HCT116 (cell line): Measurements from ENCODE around the gene ABCB8. TPM values are rescaled to one million over a fixed set of nuclear protein-coding genes. Genes with fewer than 3 reads are reported as not detected.

Experiments used
- ATAC-seq: fragments of 200-7000 bp; cut with Tn5 transposase; 2 replicates; pipeline ENCODE4 v1.9.1; 2020; ENCODE audit warnings: mild to moderate bottlenecking, moderate library complexity
- BruUV-seq: library from RNA; stranded (reverse); fragments of 400-500 nt; replicated peaks from 2 replicates; lab custom pipeline; 2021; lab: Mats Ljungman, UMichigan
- CTCF ChIA-PET: fragments of 300-600 bp; sonication (Branson Sonifier 250); formaldehyde crosslinking; loops from one replicate; lab custom pipeline; 2021; ENCODE audit warnings: antibody characterized with exemption; lab: Charles Lee
- POLR2A ChIA-PET: fragments of 300-600, 350-600 bp; sonication (Branson Sonifier 250); formaldehyde crosslinking; loops from one replicate; lab custom pipeline; 2021; ENCODE audit warnings: antibody characterized with exemption; lab: Charles Lee
- RAD21 ChIA-PET, 2 experiments: fragments of 300-600 bp; sonication (Branson Sonifier 250); formaldehyde crosslinking; loops; one replicate each; lab custom pipeline; 2023; ENCODE audit warnings: low total read pairs in 2 of 2; ENCODE audit not compliant: uncharacterized antibody in 2 of 2, unreplicated experiment in 2 of 2, low non-redundant PET in 1 of 2; lab: Charles Lee
- DNase-seq: peaks from one replicate; pipeline ENCODE4 v3.0.0-alpha.2; 2010; ENCODE audit warnings: low read depth, low spot score
- H2AFZ ChIP-seq: fragments of 200-600 bp; shearing (Covaris generic), sonication (generic); 2 replicates; pipeline ENCODE4 v1.6.1; 2017; ENCODE audit warnings: low read depth, mixed run types, mixed read lengths, antibody characterized with exemption, low read length; ENCODE audit not compliant: poor library complexity, severe bottlenecking
- H3K27ac ChIP-seq: 2 replicates; pipeline ENCODE4 v1.5.1; 2012; ENCODE audit warnings: low read depth, low read length
- H3K27me3 ChIP-seq: fragments of 200-600 bp; sonication (generic); 2 replicates; pipeline ENCODE4 v1.6.1; 2016; ENCODE audit warnings: mixed run types, low read length, mixed read lengths; ENCODE audit not compliant: insufficient read depth
- H3K36me3 ChIP-seq, 2 experiments: fragments of 200-500 bp in 1 of 2; fragments of 200-600 bp in 1 of 2; sonication (Bioruptor generic) in 1 of 2; sonication (generic) in 1 of 2; 2 replicates each; pipeline versions ENCODE4 v1.5.1 to v1.6.1; 2014 to 2016; ENCODE audit warnings: low read length in 2 of 2, inconsistent platforms in 1 of 2, mixed read lengths in 1 of 2, mixed run types in 1 of 2; ENCODE audit not compliant: insufficient read depth in 2 of 2, control insufficient read depth in 1 of 2
- H3K4me1 ChIP-seq, 2 experiments: fragments of 200-600 bp in 1 of 2; sonication (generic) in 1 of 2; 2 replicates each; pipeline versions ENCODE4 v1.5.1 to v1.6.1; 2012 to 2017; ENCODE audit warnings: low read length in 2 of 2, inconsistent platforms in 1 of 2, mild to moderate bottlenecking in 1 of 2, mixed read lengths in 1 of 2, mixed run types in 1 of 2, moderate library complexity in 1 of 2; ENCODE audit not compliant: insufficient read depth in 2 of 2, control insufficient read depth in 1 of 2
- H3K4me2 ChIP-seq: fragments of 200-600 bp; sonication (generic); 2 replicates; pipeline ENCODE4 v1.6.1; 2017; ENCODE audit warnings: mixed run types, low read length, mixed read lengths
- H3K4me3 ChIP-seq, 2 experiments: fragments of 200-600 bp in 1 of 2; sonication (generic) in 1 of 2; replicated peaks in 1 of 2; 2 replicates each; pipeline ENCODE4 v1.5.1; 2011 to 2016; ENCODE audit warnings: low read length in 2 of 2, control low read depth in 1 of 2, low read depth in 1 of 2, mild to moderate bottlenecking in 1 of 2, mixed read lengths in 1 of 2, mixed run types in 1 of 2
- H3K79me2 ChIP-seq: fragments of 200-600 bp; sonication (generic); 2 replicates; pipeline ENCODE4 v1.6.1; 2017; ENCODE audit warnings: mild to moderate bottlenecking, mixed run types, low read length, moderate library complexity, mixed read lengths; ENCODE audit not compliant: insufficient read depth
- H3K9ac ChIP-seq: fragments of 200-600 bp; sonication (generic); 2 replicates; pipeline ENCODE4 v1.6.1; 2016; ENCODE audit warnings: low read length, mixed read lengths
- H3K9me2 ChIP-seq: fragments of 200-600 bp; sonication (generic), shearing (Covaris generic); 2 replicates; pipeline ENCODE4 v1.6.1; 2017; ENCODE audit warnings: mixed run types, mild to moderate bottlenecking, moderate library complexity; ENCODE audit not compliant: insufficient read depth
- H3K9me3 ChIP-seq, 2 experiments: fragments of 200-500 bp in 1 of 2; fragments of 200-600 bp in 1 of 2; sonication (Bioruptor generic) in 1 of 2; sonication (generic) in 1 of 2; 2 replicates each; pipeline ENCODE4 v1.6.1; 2014 to 2017; ENCODE audit warnings: low read length in 2 of 2, mixed read lengths in 2 of 2, inconsistent platforms in 1 of 2, low read depth in 1 of 2, mild to moderate bottlenecking in 1 of 2, mixed run types in 1 of 2, moderate library complexity in 1 of 2; ENCODE audit not compliant: control insufficient read depth in 1 of 2, insufficient read depth in 1 of 2
- H4K20me1 ChIP-seq: fragments of 200-600 bp; sonication (generic), shearing (Covaris generic); 2 replicates; pipeline ENCODE4 v1.6.1; 2017; ENCODE audit warnings: mixed run types, mild to moderate bottlenecking, moderate library complexity; ENCODE audit not compliant: insufficient read depth
- CBX3 ChIP-seq: IDR thresholded peaks from 2 replicates; pipeline ENCODE4 v1.6.1; 2012; ENCODE audit warnings: low read depth
- CEBPB ChIP-seq: IDR thresholded peaks from 2 replicates; pipeline ENCODE4 v1.6.1; 2012; ENCODE audit warnings: low read depth
- CTCF ChIP-seq, 3 experiments: fragments of 200-600 bp in 1 of 3; sonication (generic) in 1 of 3; IDR thresholded peaks in 2 of 3; conservative IDR thresholded peaks in 1 of 3; 2 replicates each; pipeline ENCODE4 v1.5.1; 2012 to 2017; ENCODE audit warnings: low read depth in 2 of 3, low read length in 2 of 3, antibody characterized with exemption in 1 of 3, borderline replicate concordance in 1 of 3, control low read depth in 1 of 3, mild to moderate bottlenecking in 1 of 3, mixed read lengths in 1 of 3, mixed run types in 1 of 3, moderate library complexity in 1 of 3; ENCODE audit not compliant: insufficient read depth in 1 of 3
- EGR1 ChIP-seq: IDR thresholded peaks from 2 replicates; pipeline ENCODE4 v1.6.1; 2012; ENCODE audit warnings: low read depth
- ELF1 ChIP-seq: IDR thresholded peaks from 2 replicates; pipeline ENCODE4 v1.6.1; 2012; ENCODE audit warnings: low read depth, borderline replicate concordance
- EZH2 ChIP-seq: fragments of 200-600 bp; sonication (generic); IDR thresholded peaks from 2 replicates; pipeline ENCODE4 v1.6.1; 2017; ENCODE audit warnings: antibody characterized with exemption, mixed run types
- EZH2phosphoT487 ChIP-seq: fragments of 200-600 bp; IDR thresholded peaks from 2 replicates; pipeline ENCODE4 v1.6.1; 2018; ENCODE audit warnings: antibody characterized with exemption, borderline replicate concordance
- FOSL1 ChIP-seq: IDR thresholded peaks from 2 replicates; pipeline ENCODE4 v1.6.1; 2012; ENCODE audit warnings: low read depth
- MAX ChIP-seq: IDR thresholded peaks from 2 replicates; pipeline ENCODE4 v1.6.1; 2012
- POLR2AphosphoS5 ChIP-seq: IDR thresholded peaks from 2 replicates; pipeline ENCODE4 v1.6.1; 2011; ENCODE audit warnings: mild to moderate bottlenecking, low read depth, low read length, moderate library complexity
- RAD21 ChIP-seq: IDR thresholded peaks from 2 replicates; pipeline ENCODE4 v1.6.1; 2012; ENCODE audit warnings: low read depth, mild to moderate bottlenecking
- SIN3A ChIP-seq: IDR thresholded peaks from 2 replicates; pipeline ENCODE4 v1.6.1; 2012; ENCODE audit warnings: low read depth
- SRF ChIP-seq: IDR thresholded peaks from 2 replicates; pipeline ENCODE4 v1.6.1; 2012; ENCODE audit warnings: low read depth
- TCF7L2 ChIP-seq: IDR thresholded peaks from 2 replicates; pipeline ENCODE4 v1.7.0; 2011; ENCODE audit warnings: borderline replicate concordance, inconsistent platforms; ENCODE audit not compliant: insufficient read depth, insufficient read length; ENCODE audit errors: extremely low read depth
- YY1 ChIP-seq: IDR thresholded peaks from 2 replicates; pipeline ENCODE4 v1.6.1; 2011; ENCODE audit warnings: low read length, low read depth, moderate library complexity, mild to moderate bottlenecking; ENCODE audit not compliant: insufficient replicate concordance; ENCODE audit errors: extremely low read depth
- ZBTB33 ChIP-seq: IDR thresholded peaks from 2 replicates; pipeline ENCODE4 v1.6.1; 2011; ENCODE audit warnings: mild to moderate bottlenecking, low read length, moderate library complexity; ENCODE audit not compliant: insufficient replicate concordance; ENCODE audit errors: extremely low read depth
- ZNF274 ChIP-seq: fragments of 200-500 bp; sonication (Bioruptor generic); IDR thresholded peaks from 2 replicates; pipeline ENCODE4 v1.6.1; 2014; ENCODE audit warnings: mild to moderate bottlenecking, low read depth, low read length, inconsistent platforms
- intact Hi-C: fragments of 100-400 bp; cut with micrococcal nuclease; formaldehyde crosslinking; loops from 2 replicates; pipeline ENCODE4 v1.10.0; 2022
- total RNA-seq: library from RNA; stranded (reverse); gene quantifications from one replicate; pipeline ENCODE4 v1.2.1, GENCODE V29; 2021; ENCODE audit not compliant: unreplicated experiment

ABCB8 gene
- total RNA-seq, 1 experiment from 2014 or later, result 55.2 TPM

GRCh38 chr7:151053751-151054150 lies 25.5 kb downstream of the ABCB8 start:
- ChIA-PET POLR2A (no interaction called here), CTCF (no interaction called here), RAD21 (no interaction called here)
- H3K4me3 ChIP-seq, result no peak overlapping the region
- H4K20me1 ChIP-seq, result no peaks in the 10 kb centered on the region
- DNase-seq, result no peak
- no peak for ATAC-seq
- no peaks in the 10 kb centered on the region for H3K9me3 ChIP-seq
- BruUV-seq, result no TSS peak
- intact Hi-C loops, result no loop called here
- no peaks in the 10 kb centered on the region for H3K79me2 ChIP-seq
- H3K27ac ChIP-seq, result no peak overlapping the region
- H3K27me3 ChIP-seq, result no peaks in the 10 kb centered on the region
- peaks cover 9 to 14% of the 10 kb centered on the region in 2 experiments for H3K4me1 ChIP-seq
- no peaks in the 10 kb centered on the region for H3K9me2 ChIP-seq
- no peak overlapping the region for H2AFZ ChIP-seq
- H3K9ac ChIP-seq, result no peak overlapping the region
- no peak overlapping the region for H3K4me2 ChIP-seq
- H3K36me3 ChIP-seq, result no peaks in the 10 kb centered on the region
- TF ChIP-seq SIN3A, result no peak
- no peak for TF ChIP-seq CBX3
- no peak for TF ChIP-seq TCF7L2
- TF ChIP-seq ZBTB33, result no peak
- no peak for TF ChIP-seq EZH2phosphoT487
- no peak for TF ChIP-seq MAX
- no peak for TF ChIP-seq ZNF274
- TF ChIP-seq EZH2, result no peak
- TF ChIP-seq CTCF (IDR thresholded peaks at IDR 0.05 in 2 of 3, conservative IDR thresholded peaks at IDR 0.05 in 1 of 3; ENCODE audit: borderline replicate concordance in 1 of 3, insufficient read depth in 1 of 3, low read depth in 2 of 3, low read length in 2 of 3), result no peak
- TF ChIP-seq FOSL1, result no peak
- no peak for TF ChIP-seq YY1
- no peak for TF ChIP-seq EGR1
- no peak for TF ChIP-seq CEBPB
- no peak for TF ChIP-seq POLR2AphosphoS5
- TF ChIP-seq ELF1, result no peak
- no peak for TF ChIP-seq SRF
- no peak for TF ChIP-seq RAD21
